ENCODE results near the gene SRD5A3. TPM values are rescaled to one million over a fixed set of nuclear protein-coding genes. Genes with fewer than 3 reads are reported as not detected.

Gene SRD5A3
- total and polyA plus RNA-seq, 9 of the 15 experiments (the other 6 are each of a cell fraction or from before 2014, with no cell fraction given), result 2.5 to 37.0 (median 13.3) TPM

DNA sequence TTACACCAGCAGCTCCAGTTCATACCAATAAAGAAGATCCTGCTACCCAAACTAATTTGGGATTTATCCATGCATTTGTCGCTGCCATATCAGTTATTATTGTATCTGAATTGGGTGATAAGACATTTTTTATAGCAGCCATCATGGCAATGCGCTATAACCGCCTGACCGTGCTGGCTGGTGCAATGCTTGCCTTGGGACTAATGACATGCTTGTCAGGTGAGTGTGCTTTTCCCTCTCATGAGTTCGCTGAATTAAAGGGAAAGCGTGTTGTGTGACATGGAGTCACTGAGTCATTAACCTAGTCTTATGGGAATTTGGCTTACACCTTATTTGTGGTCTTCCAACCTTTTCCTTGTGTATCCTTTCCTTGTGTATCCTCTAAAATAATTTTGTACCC, 65.6 kb downstream of the SRD5A3 start:
- Histone ChIP-seq H3K9me1 (ENCODE audit: control insufficient read depth, insufficient read depth, low read length) (peaks cover 3% of the 10 kb centered on the region), H3K9me3 (replicated peaks; ENCODE audit: control insufficient read depth, insufficient read depth, low read depth, low read length) (no peaks in the 10 kb centered on the region), H3K4me1 (replicated peaks in 1 of 2; ENCODE audit: control insufficient read depth in 2 of 2, insufficient read depth in 2 of 2, low read length in 2 of 2) (no peaks in the 10 kb centered on the region; a peak in 1 of 5 replicates), H2AFZ (ENCODE audit: low read depth, low read length) (no peak overlapping the region), H3K27ac (ENCODE audit: extremely low read depth, low read depth, low read length) (no peak overlapping the region), H3K4me2 (ENCODE audit: insufficient read depth, low read length) (no peak overlapping the region), H4K20me1 (replicated peaks; ENCODE audit: control insufficient read depth, insufficient read depth, low read length) (peaks cover 8% of the 10 kb centered on the region; the same call in 1 of the 2 replicates), H3K27me3 (ENCODE audit: control insufficient read depth in 2 of 2, insufficient read depth in 2 of 2, low read length in 2 of 2) (no peaks in the 10 kb centered on the region), H3K36me3 (ENCODE audit: control insufficient read depth, insufficient read depth, low read length) (peaks cover 92% of the 10 kb centered on the region), H3K9ac (ENCODE audit: insufficient read depth in 1 of 2, low read depth in 2 of 2, low read length in 2 of 2) (no peak overlapping the region), H3K4me3 (no peak overlapping the region), H3K79me2 (ENCODE audit: control insufficient read depth, insufficient read depth, low read length) (peaks cover 77% of the 10 kb centered on the region)
- intact Hi-C loops (cut with micrococcal nuclease) (no loop called here), in situ Hi-C loops (cut with MboI) (no loop called here)
- 96% methylated on average over 6 of the region's 6 CpGs for WGBS (ENCODE audit: insufficient coverage, low coverage, missing lambda C conversion rate)
- DNase-seq (ENCODE audit: extremely low read depth in 1 of 4, low spot score in 3 of 4), result peak in 2 of 4 experiments; percentile 21 to 22
- TF ChIP-seq ZBTB33 (CRISPR knock-in tag; IDR thresholded peaks at IDR 0.05), result peak; percentile 83
- TF ChIP-seq ZNF23 (CRISPR knock-in tag; IDR thresholded peaks at IDR 0.05), result no peak
- FAIRE-seq, result no peak
- ATAC-seq, result no peak
- ChIA-PET POLR2A (interaction anchor here (1.4 kb wide), 1 partner anchor 13 kb away, joined by 6 read pairs; no protein-coding TSS in a partner anchor), CTCF (ENCODE audit: low intra/inter-chr PET ratio) (no interaction called here)
- no TSS peak for BruUV-seq (replicated peaks)

DNA sequence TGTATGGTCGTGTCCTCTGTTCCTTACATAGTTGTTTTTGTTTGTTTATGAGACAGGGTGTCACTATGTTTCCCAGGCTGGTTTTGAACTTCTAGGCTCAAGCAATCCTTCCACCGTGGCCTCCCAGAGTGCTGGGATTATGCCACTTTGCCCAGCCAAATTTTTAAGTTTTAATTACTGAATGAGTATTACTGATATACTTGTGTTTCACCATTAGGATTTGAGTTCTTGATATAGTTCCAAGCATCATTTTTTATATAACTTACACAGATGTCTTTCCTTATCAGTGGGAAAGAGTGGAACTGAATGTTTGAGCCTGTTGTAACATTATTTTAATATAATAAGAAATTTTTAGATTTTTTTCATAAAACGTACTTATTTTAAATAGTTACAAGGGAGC, 70.1 kb downstream of the SRD5A3 start:
- H3K36me3 ChIP-seq (ENCODE audit: control insufficient read depth, insufficient read depth, low read length), result peaks cover 89% of the 10 kb centered on the region
- H3K27ac ChIP-seq (ENCODE audit: extremely low read depth, low read depth, low read length), result no peak overlapping the region
- intact Hi-C loops (cut with micrococcal nuclease), result no loop called here
- no peak overlapping the region for H2AFZ ChIP-seq (ENCODE audit: low read depth, low read length)
- H4K20me1 ChIP-seq (replicated peaks; ENCODE audit: control insufficient read depth, insufficient read depth, low read length), result no peaks in the 10 kb centered on the region
- ATAC-seq, result no peak
- H3K4me1 ChIP-seq (replicated peaks in 1 of 2; ENCODE audit: control insufficient read depth in 2 of 2, insufficient read depth in 2 of 2, low read length in 2 of 2), result no peaks in the 10 kb centered on the region
- ChIA-PET CTCF (ENCODE audit: low intra/inter-chr PET ratio) (no interaction called here), POLR2A (interaction anchor here (0.6 to 0.8 kb wide), 3 partner anchors 18 to 289 kb away, joined by 3 read pairs; no protein-coding TSS in a partner anchor)
- no TSS peak for BruUV-seq (replicated peaks)
- WGBS (ENCODE audit: insufficient coverage, low coverage, missing lambda C conversion rate), result 73% methylated on average over 3 of the region's 3 CpGs
- in situ Hi-C loops (cut with MboI), result no loop called here
- H3K9ac ChIP-seq (ENCODE audit: insufficient read depth in 1 of 2, low read depth in 2 of 2, low read length in 2 of 2), result no peak overlapping the region
- H3K79me2 ChIP-seq (ENCODE audit: control insufficient read depth, insufficient read depth, low read length), result peaks cover 40% of the 10 kb centered on the region
- H3K4me2 ChIP-seq (ENCODE audit: insufficient read depth, low read length), result no peak overlapping the region
- DNase-seq (ENCODE audit: extremely low read depth in 1 of 4, low spot score in 3 of 4), result no peak
- no peaks in the 10 kb centered on the region for H3K9me3 ChIP-seq (replicated peaks; ENCODE audit: control insufficient read depth, insufficient read depth, low read depth, low read length)
- H3K4me3 ChIP-seq, result no peak overlapping the region
- H3K9me1 ChIP-seq (ENCODE audit: control insufficient read depth, insufficient read depth, low read length), result no peaks in the 10 kb centered on the region
- H3K27me3 ChIP-seq (ENCODE audit: control insufficient read depth in 2 of 2, insufficient read depth in 2 of 2, low read length in 2 of 2), result no peaks in the 10 kb centered on the region
- no peak for FAIRE-seq
- TF ChIP-seq SMAD1 (IDR thresholded peaks at IDR 0.05; ENCODE audit: low read depth, low read length, partially characterized antibody) (no peak), NFYB (IDR thresholded peaks at IDR 0.05; ENCODE audit: extremely low read depth, insufficient read length) (no peak)
